ENCODE measurements around the gene IRGQ.

The IRGQ gene

GRCh38 chr19:43544077-43544476 lies 51.9 kb downstream of the IRGQ start:
- no peak for ATAC-seq
- no peak for DNase-seq

- ATAC-seq: no peak
- no peak for DNase-seq
Measured at GRCh38 chr19:43541920-43542650, 53.8 kb downstream of the IRGQ start.

GRCh38 chr19:43540381-43540780 lies 55.6 kb downstream of the IRGQ start:
- no peak for ATAC-seq
- DNase-seq: no peak

- no peak for ATAC-seq
- no peak for DNase-seq
Measured at GRCh38 chr19:43538922-43539321, 57.0 kb downstream of the IRGQ start.

- ATAC-seq: no peak
- DNase-seq: peak; percentile 49
Measured at GRCh38 chr19:43534816-43535761, 60.8 kb downstream of the IRGQ start.
